Cardiac muscle cell (in vitro differentiated cells and primary cell): ENCODE results near the gene EDEM2. TPM values are rescaled to one million over a fixed set of nuclear protein-coding genes. Genes with fewer than 3 reads are reported as not detected.
"Not testable (repeated sequence)": the region's sequence is repeated elsewhere in the genome, so short reads cannot be mapped to it uniquely, and the experiment has no call there.

Source experiments
- DNase-seq, 2 donors: peaks; one replicate each; pipeline versions ENCODE4 v3.0.0 to v3.0.0-alpha.2; 2010 to 2017; ENCODE audit warnings: low read depth in 1 of 2, low spot score in 1 of 2
- H3K27ac ChIP-seq: fragments of 200-600 bp; sonication (generic); 2 replicates; pipeline ENCODE4 v1.5.1; 2016
- H3K27me3 ChIP-seq: fragments of 200-600 bp; sonication (generic); 2 replicates; pipeline ENCODE4 v1.6.0; 2016; ENCODE audit warnings: control low read depth
- H3K36me3 ChIP-seq: fragments of 200-600 bp; sonication (generic); 2 replicates; pipeline ENCODE4 v1.5.1; 2016; ENCODE audit warnings: control low read depth
- H3K4me1 ChIP-seq: fragments of 200-600 bp; sonication (generic); 2 replicates; pipeline ENCODE4 v1.8.1; 2017; ENCODE audit warnings: low read depth, mild to moderate bottlenecking, mixed run types
- H3K4me3 ChIP-seq: fragments of 200-600 bp; sonication (generic); 2 replicates; pipeline ENCODE4 v1.5.1; 2016; ENCODE audit warnings: mild to moderate bottlenecking
- H3K9me3 ChIP-seq: fragments of 200-600 bp; sonication (generic); 2 replicates; pipeline ENCODE4 v1.5.1; 2017; ENCODE audit warnings: low read depth, mild to moderate bottlenecking, control low read depth
- polyA plus RNA-seq: library from polyadenylated mRNA; unstranded; fragments of >200 nt; fragmentation: Nextera tagmentation; extraction: Ambion mirVana; gene quantifications from 2 replicates; pipeline ENCODE4 v1.2.1, GENCODE V29; 2016
- total RNA-seq: library from RNA; depleted of rRNA; stranded (reverse); fragments of >200 nt; gene quantifications from 2 replicates; pipeline ENCODE4 v1.2.3, GENCODE V29; 2016
- TF ChIP-seq, protein P1 (sequence below): IDR thresholded peaks from 2 replicates; pipeline ENCODE4 v1.5.1; 2012; ENCODE audit warnings: low read depth, mild to moderate bottlenecking, low read length

Gene EDEM2
- total and polyA plus RNA-seq, 2 experiments from 2014 or later = 40.1 to 57.5 TPM

DNA sequence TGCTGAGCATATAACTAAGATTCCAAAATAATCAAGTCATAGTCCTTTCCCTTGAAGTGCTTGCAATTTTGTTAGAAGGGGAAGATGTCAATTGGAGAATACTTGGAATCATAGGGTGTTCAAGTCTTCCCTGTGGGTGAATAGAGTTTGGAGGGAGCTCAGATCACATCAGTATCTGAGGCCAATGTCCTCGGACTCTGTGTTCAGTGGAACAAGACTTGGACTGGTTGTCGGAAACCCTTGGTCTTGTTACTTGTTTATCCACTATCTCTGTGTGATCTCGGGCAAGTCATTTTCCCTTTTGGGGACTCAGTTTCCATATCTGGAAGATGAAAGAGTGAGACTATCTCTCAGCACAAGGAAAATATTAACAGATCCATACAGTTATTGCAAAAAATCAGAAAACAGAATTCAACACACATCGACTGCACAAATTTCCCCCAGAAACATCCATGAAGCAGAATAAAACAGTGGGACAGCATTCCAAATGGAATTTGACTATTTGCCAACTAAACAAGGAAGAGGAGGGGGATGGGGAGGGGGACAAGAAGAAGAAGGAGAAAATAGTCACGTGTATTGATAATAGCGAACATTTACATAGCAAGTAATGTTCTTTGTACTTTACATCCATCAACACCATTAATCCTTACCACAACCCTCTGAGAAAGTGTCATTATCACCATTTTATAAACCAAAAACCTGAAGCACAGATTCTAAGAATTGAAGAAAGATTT, 3.9 kb upstream of the EDEM2 start:
- Histone ChIP-seq H3K9me3 (no peaks in the 10 kb centered on the region), H3K4me3 (no peak overlapping the region), H3K4me1 (peaks cover 10% of the 10 kb centered on the region), H3K27ac (no peak overlapping the region), H3K36me3 (no peaks in the 10 kb centered on the region), H3K27me3 (no peaks in the 10 kb centered on the region)
- DNase-seq = no peak
- TF ChIP-seq, protein P1, sequence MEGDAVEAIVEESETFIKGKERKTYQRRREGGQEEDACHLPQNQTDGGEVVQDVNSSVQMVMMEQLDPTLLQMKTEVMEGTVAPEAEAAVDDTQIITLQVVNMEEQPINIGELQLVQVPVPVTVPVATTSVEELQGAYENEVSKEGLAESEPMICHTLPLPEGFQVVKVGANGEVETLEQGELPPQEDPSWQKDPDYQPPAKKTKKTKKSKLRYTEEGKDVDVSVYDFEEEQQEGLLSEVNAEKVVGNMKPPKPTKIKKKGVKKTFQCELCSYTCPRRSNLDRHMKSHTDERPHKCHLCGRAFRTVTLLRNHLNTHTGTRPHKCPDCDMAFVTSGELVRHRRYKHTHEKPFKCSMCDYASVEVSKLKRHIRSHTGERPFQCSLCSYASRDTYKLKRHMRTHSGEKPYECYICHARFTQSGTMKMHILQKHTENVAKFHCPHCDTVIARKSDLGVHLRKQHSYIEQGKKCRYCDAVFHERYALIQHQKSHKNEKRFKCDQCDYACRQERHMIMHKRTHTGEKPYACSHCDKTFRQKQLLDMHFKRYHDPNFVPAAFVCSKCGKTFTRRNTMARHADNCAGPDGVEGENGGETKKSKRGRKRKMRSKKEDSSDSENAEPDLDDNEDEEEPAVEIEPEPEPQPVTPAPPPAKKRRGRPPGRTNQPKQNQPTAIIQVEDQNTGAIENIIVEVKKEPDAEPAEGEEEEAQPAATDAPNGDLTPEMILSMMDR = no peak

DNA sequence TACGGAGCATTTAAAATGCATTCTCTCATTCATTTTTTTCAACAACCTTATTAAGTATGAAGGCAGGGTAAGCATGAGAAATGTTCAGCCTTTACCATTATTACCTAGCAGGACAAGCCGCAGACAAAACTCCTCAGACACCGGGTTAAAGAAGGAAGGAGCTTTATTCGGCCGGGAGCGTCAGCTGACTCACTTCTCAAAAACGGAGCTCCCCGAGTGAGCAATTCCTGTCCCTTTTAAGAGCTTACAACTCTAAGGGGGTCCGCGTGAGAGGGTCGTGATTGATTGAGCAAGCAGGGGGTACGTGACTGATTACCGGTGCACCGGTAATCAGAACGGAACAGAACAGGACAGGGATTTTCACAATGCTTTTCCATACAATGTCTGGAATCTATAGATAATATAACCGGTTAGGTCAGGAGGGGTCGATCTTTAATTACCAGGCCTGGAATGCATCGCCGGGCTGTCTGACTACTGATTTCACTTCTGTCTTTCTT, 487 bp upstream of the EDEM2 start:
- H3K4me1 ChIP-seq = peaks cover 17% of the 10 kb centered on the region
- peak overlapping the region; percentile 51 for H3K4me3 ChIP-seq
- H3K27me3 ChIP-seq, H3K9me3 ChIP-seq, H3K36me3 ChIP-seq: not testable (repeated sequence)
- peak overlapping the region; percentile 90 for H3K27ac ChIP-seq
- peak in 1 of 2 donors; percentile 23 for DNase-seq

DNA sequence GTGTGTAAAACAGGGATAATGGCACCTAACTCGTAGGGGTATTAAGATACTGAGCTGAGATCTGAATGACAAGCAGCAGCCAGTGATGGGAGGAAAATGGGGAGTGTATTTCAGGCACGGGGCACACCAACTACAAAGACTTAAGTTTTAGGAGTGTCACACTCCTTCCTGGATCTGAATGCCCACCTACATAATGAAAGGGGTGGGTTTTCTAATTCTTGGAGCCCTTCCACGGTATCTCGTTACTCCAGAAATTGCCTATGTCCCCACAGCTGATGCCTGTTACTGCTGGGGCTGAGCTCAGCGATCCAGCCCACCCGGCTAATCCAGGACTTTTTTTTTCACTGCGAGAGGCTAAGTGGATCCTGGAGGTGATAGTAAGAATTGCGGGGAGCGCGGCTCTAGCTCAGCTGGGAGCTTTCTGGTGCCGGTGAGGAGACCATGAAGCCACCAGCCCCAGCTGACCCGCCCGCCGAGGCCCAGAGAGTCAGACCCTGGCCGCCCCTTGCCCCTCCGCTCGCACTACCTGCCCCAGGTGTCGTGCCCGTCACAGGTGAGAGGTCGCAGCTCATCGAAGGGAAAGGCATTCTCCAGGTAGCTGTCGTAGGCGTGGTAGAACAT, 727 bp downstream of the EDEM2 start:
- DNase-seq = peak in 1 of 2 donors; percentile 51
- Histone ChIP-seq H3K36me3 (peaks cover 11% of the 10 kb centered on the region), H3K4me3 (peak overlapping the region; percentile 51), H3K4me1 (peaks cover 17% of the 10 kb centered on the region), H3K9me3 (no peaks in the 10 kb centered on the region), H3K27me3 (no peaks in the 10 kb centered on the region), H3K27ac (peak overlapping the region; percentile 22)
- TF ChIP-seq, protein P1 = peak; percentile 9

DNA sequence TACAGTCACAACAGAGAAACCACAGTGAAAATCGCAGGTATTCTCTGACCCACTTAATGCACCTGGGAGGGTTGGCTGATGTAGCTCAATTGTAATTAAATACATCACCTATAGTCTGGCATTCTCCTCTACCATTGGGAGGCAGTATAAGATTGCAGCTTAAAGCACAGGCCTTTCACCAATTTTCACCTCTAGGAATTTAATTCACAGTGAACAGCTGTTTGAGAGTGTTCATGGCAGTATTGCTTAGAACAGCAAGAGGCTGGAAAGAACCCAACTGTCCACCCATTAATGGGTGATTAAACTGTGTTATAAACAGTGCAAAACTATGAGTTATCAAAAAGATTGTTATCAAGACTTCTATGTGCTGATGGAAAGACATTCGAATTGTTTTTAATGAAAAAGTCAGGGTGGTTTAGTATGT, 2.0 kb downstream of the EDEM2 start:
- no peaks in the 10 kb centered on the region for H3K9me3 ChIP-seq
- H3K4me1 ChIP-seq = peaks cover 17% of the 10 kb centered on the region
- H3K36me3 ChIP-seq = peaks cover 15% of the 10 kb centered on the region
- H3K27ac ChIP-seq = peak overlapping the region; percentile 49
- peak; percentile 64 to 81 for DNase-seq
- no peaks in the 10 kb centered on the region for H3K27me3 ChIP-seq
- no peak overlapping the region for H3K4me3 ChIP-seq
- TF ChIP-seq, protein P1 = peak; percentile 79

DNA sequence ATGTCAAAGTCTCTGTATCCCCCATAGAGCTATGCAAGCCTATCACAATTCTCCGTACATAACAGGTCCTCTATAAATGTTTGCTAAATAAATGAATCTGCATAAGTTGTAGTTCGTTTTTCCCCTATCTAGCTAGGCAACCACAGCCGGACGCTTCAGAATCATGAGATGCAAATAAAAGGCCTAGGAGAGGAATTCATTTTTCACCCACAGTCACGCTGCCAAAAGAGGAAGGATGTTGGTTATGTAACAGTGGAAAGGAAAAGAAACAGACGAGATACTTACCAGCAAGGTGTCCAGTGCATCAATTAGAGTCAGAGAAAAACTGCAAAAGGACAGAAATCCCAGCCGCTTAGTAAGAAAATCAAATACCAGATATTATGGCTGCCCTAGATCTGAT, 2.4 kb downstream of the EDEM2 start:
- TF ChIP-seq, protein P1 = no peak
- DNase-seq = no peak
- no peak overlapping the region for H3K27ac ChIP-seq
- peaks cover 15% of the 10 kb centered on the region for H3K36me3 ChIP-seq
- no peaks in the 10 kb centered on the region for H3K27me3 ChIP-seq
- H3K4me1 ChIP-seq = peaks cover 17% of the 10 kb centered on the region
- no peaks in the 10 kb centered on the region for H3K9me3 ChIP-seq
- H3K4me3 ChIP-seq = no peak overlapping the region
